Sigmoid colon (tissue), 7 donors: ENCODE data around the gene TNNT3. TPM values are rescaled to one million over a fixed set of nuclear protein-coding genes. Genes with fewer than 3 reads are reported as not detected.
A peak's percentile ranks its signal among the peaks of the same experiment; 100 is the strongest.

Experiments used
- DNase-seq: peaks from one replicate; pipeline ENCODE4 v3.0.0-alpha.2; 2019
- H3K27ac ChIP-seq, 4 donors: fragments of 200-600 bp; sonication (generic); one replicate each; pipeline ENCODE4 v1.5.1; 2016 to 2019; ENCODE audit warnings: mild to moderate bottlenecking in 1 of 4
- H3K27me3 ChIP-seq, 3 donors: fragments of 200-600 bp; sonication (generic); one replicate each; pipeline ENCODE4 v1.5.1; 2019; ENCODE audit warnings: mild to moderate bottlenecking in 1 of 3
- H3K36me3 ChIP-seq, 4 donors: fragments of 200-600 bp; sonication (generic); one replicate each; pipeline ENCODE4 v1.5.1; 2016 to 2019
- H3K4me1 ChIP-seq, 4 donors: fragments of 200-600 bp; sonication (generic); one replicate each; pipeline ENCODE4 v1.5.1; 2017 to 2019
- H3K4me3 ChIP-seq, 4 donors: fragments of 200-600 bp; sonication (generic); one replicate each; pipeline ENCODE4 v1.5.1; 2017 to 2019; ENCODE audit warnings: mild to moderate bottlenecking in 2 of 4, moderate library complexity in 1 of 4
- H3K9me3 ChIP-seq, 4 donors: fragments of 200-600 bp in 3 of 4; sonication (generic) in 3 of 4; one replicate each; pipeline versions ENCODE4 v1.5.1 to v1.6.1; 2013 to 2019
- EP300 ChIP-seq, 4 donors: sonication (generic); formaldehyde crosslinking; IDR thresholded peaks; one replicate each; pipeline ENCODE4 v1.6.1; 2017; ENCODE audit warnings: antibody characterized with exemption in 4 of 4
- POLR2A ChIP-seq, 2 donors: fragments of 450-650 bp; IDR thresholded peaks; one replicate each; pipeline ENCODE4 v1.6.1; 2016; ENCODE audit warnings: antibody characterized with exemption in 2 of 2, mild to moderate bottlenecking in 2 of 2, moderate library complexity in 2 of 2
- POLR2AphosphoS5 ChIP-seq, 4 donors: sonication (generic); formaldehyde crosslinking; IDR thresholded peaks; one replicate each; pipeline ENCODE4 v1.6.1; 2017; ENCODE audit warnings: antibody characterized with exemption in 4 of 4
- WGBS, 2 donors: extraction: QIAGEN DNeasy Blood & Tissue Kit; methylation state at CpG; one replicate each; pipeline ENCODE4 v1.1.7; 2013; 5-methylcytosine and 5-hydroxymethylcytosine counted together
- intact Hi-C: fragments of 100-400 bp; cut with DNase I; formaldehyde crosslinking; loops from one replicate; pipeline ENCODE4 v1.15.1; 2023
- polyA plus RNA-seq, 3 donors: library from polyadenylated mRNA; stranded (reverse); fragments of 200-250 nt; gene quantifications; one replicate each; pipeline ENCODE4 v1.2.3, GENCODE V29; 2013
- total RNA-seq, 4 donors: library from RNA; depleted of rRNA; stranded (reverse); fragments of >200 nt; gene quantifications; one replicate each; pipeline ENCODE4 v1.1.0, GENCODE V29; 2016
- TF ChIP-seq, protein P1 (sequence below), 4 experiments: fragments of 450-650 bp in 3 of 4; fragments of 200-600 bp in 1 of 4; IDR thresholded peaks; one replicate each; pipeline ENCODE4 v1.5.1; 2016 to 2019; ENCODE audit warnings: antibody characterized with exemption in 4 of 4, mild to moderate bottlenecking in 3 of 4, moderate library complexity in 2 of 4
- donor health status: healthy with polysubstance abuse.
- donor health status: Bipolar disorder and iron deficiency.
- donor health status: healthy.

The TNNT3 gene
- total and polyA plus RNA-seq, 7 donors = 1.2 to 17.2 (median 4.4) TPM; not detected in 1

GRCh38 chr11:1920128-1920908 is 815 bp downstream of the TNNT3 start:
- WGBS, 2 donors = 81 to 92% methylated on average over 25 of the region's 25 CpGs
- intact Hi-C loops = no loop called here
- Histone ChIP-seq H3K9me3 (no peaks in the 10 kb centered on the region), H3K27ac (peak overlapping the region in 1 of 4 donors; percentile 65), H3K27me3 (no peaks in the 10 kb centered on the region), H3K4me3 (no peak overlapping the region), H3K4me1 (no peaks in the 10 kb centered on the region), H3K36me3 (no peaks in the 10 kb centered on the region)
- TF ChIP-seq POLR2AphosphoS5 (IDR thresholded peaks at IDR 0.05) (no peak), POLR2A (IDR thresholded peaks at IDR 0.05) (no peak), EP300 (IDR thresholded peaks at IDR 0.05) (no peak)
- TF ChIP-seq, protein P1, sequence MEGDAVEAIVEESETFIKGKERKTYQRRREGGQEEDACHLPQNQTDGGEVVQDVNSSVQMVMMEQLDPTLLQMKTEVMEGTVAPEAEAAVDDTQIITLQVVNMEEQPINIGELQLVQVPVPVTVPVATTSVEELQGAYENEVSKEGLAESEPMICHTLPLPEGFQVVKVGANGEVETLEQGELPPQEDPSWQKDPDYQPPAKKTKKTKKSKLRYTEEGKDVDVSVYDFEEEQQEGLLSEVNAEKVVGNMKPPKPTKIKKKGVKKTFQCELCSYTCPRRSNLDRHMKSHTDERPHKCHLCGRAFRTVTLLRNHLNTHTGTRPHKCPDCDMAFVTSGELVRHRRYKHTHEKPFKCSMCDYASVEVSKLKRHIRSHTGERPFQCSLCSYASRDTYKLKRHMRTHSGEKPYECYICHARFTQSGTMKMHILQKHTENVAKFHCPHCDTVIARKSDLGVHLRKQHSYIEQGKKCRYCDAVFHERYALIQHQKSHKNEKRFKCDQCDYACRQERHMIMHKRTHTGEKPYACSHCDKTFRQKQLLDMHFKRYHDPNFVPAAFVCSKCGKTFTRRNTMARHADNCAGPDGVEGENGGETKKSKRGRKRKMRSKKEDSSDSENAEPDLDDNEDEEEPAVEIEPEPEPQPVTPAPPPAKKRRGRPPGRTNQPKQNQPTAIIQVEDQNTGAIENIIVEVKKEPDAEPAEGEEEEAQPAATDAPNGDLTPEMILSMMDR (IDR thresholded peaks at IDR 0.05) = no peak
- DNase-seq = no peak

DNA sequence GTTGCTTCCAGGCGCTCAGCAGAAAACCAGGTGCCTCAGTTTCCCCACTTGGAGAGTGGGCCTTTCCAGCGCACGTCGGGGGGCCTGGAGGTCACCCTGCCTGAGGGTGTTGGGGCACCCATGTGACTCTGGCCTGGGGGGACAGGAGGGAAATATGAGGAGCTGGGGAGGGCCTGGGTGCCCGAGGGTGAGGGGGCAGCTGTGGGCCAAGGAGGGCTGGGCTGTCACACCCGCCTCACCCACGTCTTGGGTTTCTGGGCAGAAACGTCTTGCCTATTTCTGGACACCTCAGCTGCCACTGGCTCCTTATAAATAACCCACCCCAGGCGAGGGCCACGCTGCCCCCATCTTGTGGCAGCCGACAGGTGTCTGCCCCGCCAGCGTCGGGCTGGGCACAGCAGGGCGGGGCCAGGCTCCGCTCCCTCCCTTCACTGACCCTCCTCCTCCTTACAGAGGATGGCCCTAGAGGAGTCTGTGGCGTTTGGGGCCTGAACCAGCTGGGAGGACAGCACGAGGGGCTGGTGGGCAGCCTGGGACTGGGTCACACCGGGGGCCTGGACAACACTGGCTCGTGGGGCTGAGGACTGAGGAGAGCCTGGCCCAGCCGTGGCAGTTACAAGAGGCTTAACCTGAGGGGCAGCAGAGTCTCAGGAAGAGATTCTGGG is 1.5 kb downstream of the TNNT3 start:
- no peaks in the 10 kb centered on the region for H3K9me3 ChIP-seq
- no peak for TF ChIP-seq POLR2AphosphoS5 (IDR thresholded peaks at IDR 0.05)
- TF ChIP-seq, protein P1 (IDR thresholded peaks at IDR 0.05) = no peak
- TF ChIP-seq POLR2A (IDR thresholded peaks at IDR 0.05) = no peak
- no peak for TF ChIP-seq EP300 (IDR thresholded peaks at IDR 0.05)
- H3K27ac ChIP-seq = peak overlapping the region in 3 of 4 donors; percentile 27 to 65 (median 49)
- WGBS, 2 donors = 26 to 70% methylated on average over 21 of the region's 21 CpGs
- H3K4me3 ChIP-seq = no peak overlapping the region
- no peak for DNase-seq
- no peaks in the 10 kb centered on the region for H3K27me3 ChIP-seq
- H3K4me1 ChIP-seq = no peaks in the 10 kb centered on the region
- H3K36me3 ChIP-seq = no peaks in the 10 kb centered on the region
- intact Hi-C loops = no loop called here

GRCh38 chr11:1921574-1922141 is 2.2 kb downstream of the TNNT3 start:
- Histone ChIP-seq H3K9me3 (no peaks in the 10 kb centered on the region), H3K4me1 (no peaks in the 10 kb centered on the region), H3K36me3 (no peaks in the 10 kb centered on the region), H3K4me3 (no peak overlapping the region), H3K27ac (peak overlapping the region in 3 of 4 donors; percentile 27 to 66 (median 49)), H3K27me3 (no peaks in the 10 kb centered on the region)
- TF ChIP-seq POLR2A (IDR thresholded peaks at IDR 0.05) (no peak), EP300 (IDR thresholded peaks at IDR 0.05) (no peak), POLR2AphosphoS5 (IDR thresholded peaks at IDR 0.05) (no peak)
- TF ChIP-seq, protein P1 (IDR thresholded peaks at IDR 0.05) = no peak
- 64 to 73% methylated on average over 18 of the region's 18 CpGs for WGBS, 2 donors
- intact Hi-C loops = no loop called here
- DNase-seq = peak; percentile 78

- H3K9me3 ChIP-seq = no peaks in the 10 kb centered on the region
- TF ChIP-seq POLR2AphosphoS5 (IDR thresholded peaks at IDR 0.05) (no peak), POLR2A (IDR thresholded peaks at IDR 0.05) (no peak)
- TF ChIP-seq, protein P1 (IDR thresholded peaks at IDR 0.05) = no peak
- no peaks in the 10 kb centered on the region for H3K27me3 ChIP-seq
- no peak for DNase-seq
- peak overlapping the region in 2 of 4 donors; percentile 41 to 66 for H3K27ac ChIP-seq
- no peaks in the 10 kb centered on the region for H3K4me1 ChIP-seq
- H3K36me3 ChIP-seq = no peaks in the 10 kb centered on the region
- 69 to 72% methylated on average over 14 of the region's 14 CpGs for WGBS, 2 donors
- intact Hi-C loops = no loop called here
- no peak overlapping the region for H3K4me3 ChIP-seq
These were observed 3.1 kb downstream of the TNNT3 start for GRCh38 chr11:1922481-1923081.
